Hippocampal formation (tissue), 2 donors: ENCODE measurements around the gene MRPS35.
"Not testable (repeated sequence)": the region's sequence is repeated elsewhere in the genome, so short reads cannot be mapped to it uniquely, and the experiment has no call there.

Experiments
- DNase-seq, 2 donors: peaks; one replicate each; lab custom pipeline; 2025; lab: John Stamatoyannopoulos, UW

The MRPS35 gene

DNA sequence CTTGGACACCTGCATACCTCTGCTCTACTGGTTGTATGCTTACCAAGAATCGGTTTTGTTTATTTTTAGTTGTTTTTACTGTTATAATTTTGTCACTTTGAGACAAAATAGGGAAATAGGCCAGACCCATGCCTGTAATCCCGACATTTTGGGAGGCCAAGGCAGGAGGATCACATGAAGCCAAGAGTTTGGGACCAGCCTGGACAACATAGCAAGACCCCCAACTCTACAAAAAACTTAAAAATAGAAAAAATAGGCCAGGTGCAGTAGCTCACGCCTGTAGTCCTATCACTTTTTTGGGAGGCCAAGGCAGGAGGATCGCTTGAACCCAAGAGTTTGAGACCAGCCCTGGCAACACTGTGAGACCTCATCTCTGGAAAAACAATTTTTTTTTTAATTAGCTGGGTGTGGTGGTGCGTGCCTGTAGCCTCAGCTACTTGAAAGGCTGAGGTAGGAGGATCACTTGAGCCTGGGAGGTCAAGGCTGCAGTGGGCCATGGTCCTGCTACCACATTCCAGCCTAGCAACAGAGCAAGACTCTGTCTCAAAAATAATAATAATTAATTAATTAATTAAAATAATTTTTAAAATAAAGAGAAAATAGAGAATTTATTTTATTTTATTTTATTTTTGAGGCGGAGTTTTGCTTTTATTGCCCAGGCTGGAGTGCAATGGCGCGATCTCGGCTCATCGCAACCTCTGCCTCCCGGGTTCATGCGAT is 1.3 kb upstream of the MRPS35 start:
- no peak for DNase-seq

DNA sequence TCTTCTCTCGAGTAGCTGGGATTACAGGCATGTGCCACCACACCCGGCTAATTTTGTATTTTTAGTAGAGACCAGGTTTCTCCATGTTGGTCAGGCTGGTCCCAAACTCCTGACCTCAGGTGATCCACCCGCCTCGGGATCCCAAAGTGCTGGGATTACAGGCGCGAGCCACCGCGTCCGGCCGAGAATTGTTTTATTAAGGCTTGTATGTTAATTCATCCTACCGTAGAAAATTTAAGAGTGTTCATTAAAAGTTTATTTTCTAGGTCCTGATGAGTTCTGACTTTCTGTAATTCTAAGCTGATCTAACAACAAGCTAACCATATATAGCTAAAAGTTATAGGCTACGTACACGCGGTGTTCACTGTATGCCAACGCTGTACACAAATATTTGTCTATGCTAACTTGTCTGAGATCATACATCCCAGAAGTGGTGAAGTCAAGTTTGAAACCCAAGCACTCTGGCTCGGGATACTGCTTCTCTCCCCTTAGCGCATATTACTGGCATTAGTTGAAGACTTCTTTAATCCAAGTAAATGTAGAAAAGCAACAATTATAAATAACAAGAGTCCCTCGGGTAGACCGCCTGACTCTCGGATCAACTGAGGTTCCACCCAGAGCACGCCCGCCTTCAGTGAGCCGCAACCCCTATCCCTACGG is 570 bp upstream of the MRPS35 start:
- no peak for DNase-seq

DNA sequence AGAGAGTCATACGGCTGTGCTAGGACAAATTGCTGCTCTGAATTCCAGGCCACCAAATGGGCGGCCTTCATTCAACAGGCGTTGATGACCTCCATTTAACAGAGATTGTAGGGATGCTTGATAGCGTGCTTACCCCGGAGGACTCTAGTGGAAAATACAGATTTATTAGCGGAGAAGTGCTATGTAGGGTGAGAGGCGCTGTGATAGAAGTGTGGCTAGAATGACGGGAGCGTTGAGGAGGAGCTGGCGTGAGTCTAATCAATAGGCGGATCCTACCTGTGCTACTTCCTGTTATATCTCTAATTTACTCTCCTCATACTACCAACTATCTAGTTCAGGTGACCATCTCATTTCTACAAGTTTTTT is 668 bp downstream of the MRPS35 start:
- DNase-seq: no peak

DNA sequence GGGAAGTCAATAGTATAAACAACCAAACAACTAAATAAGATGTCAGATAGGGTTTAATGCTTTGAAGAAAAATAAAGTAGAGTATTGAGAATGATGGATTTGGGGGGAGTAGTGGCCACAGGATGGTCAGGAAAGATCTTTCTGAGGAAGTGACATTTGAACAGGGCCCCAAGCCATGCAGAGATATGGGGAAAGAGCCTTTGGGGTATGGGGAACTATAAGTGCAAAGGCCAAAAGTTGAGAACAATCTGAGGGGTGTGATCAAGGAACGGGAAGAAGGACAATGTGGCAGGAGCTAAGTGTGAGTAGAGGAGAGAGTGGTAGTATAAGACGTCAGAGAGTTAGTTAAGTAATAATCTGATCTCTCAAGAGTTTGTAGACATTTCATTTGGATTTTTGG is 1.3 kb downstream of the MRPS35 start:
- DNase-seq: no peak

DNA sequence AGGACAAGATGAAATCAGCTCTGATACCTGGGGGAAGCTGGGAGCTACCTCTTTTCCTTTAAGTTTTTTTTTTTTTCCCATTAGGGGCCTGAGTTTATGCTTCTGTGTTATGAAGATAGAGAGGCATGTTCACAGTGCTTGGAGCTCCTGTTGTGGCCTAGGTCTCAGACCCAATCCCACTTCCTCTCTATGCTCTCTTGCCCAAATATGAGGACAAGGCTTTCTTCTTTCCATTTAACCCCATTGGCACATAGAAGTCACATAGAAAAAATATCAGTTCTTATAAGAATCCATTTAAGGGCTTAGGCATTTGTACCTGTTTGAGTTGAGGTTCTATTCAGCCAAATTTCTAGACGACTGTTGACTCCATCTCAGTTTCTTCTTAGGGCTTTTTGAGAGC is 12.6 kb downstream of the MRPS35 start:
- DNase-seq: no peak

- no peak for DNase-seq
Measured at GRCh38 chr12:27730097-27730588, 19.5 kb downstream of the MRPS35 start.

GRCh38 chr12:27732281-27732680 is 21.6 kb downstream of the MRPS35 start:
- DNase-seq: no peak

- no peak for DNase-seq
Measured at GRCh38 chr12:27733052-27733656, 22.5 kb downstream of the MRPS35 start.

- no peak for DNase-seq
Measured at GRCh38 chr12:27733791-27734190, 23.2 kb downstream of the MRPS35 start.

DNA sequence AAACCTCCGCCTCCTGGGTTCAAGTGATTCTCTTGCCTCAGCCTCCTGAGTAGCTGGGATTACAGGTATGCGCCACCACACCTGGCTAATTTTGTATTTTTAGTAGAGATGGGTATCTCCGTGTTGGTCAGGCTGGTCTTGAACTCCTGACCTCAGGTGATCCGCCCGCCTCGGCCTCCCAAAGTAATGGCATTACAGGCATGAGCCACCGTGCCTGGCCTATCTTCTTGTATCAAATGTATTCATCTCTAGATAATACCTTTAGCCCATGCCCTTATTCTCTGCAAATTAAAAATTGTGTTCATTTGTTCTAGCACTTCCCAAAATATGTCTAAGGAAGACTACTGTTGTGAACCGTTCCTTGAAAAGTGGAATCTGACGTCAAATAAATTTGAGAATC is 23.7 kb downstream of the MRPS35 start:
- not testable (repeated sequence) for DNase-seq

- DNase-seq: no peak
Measured at GRCh38 chr12:27743601-27744000, 33.0 kb downstream of the MRPS35 start.

DNA sequence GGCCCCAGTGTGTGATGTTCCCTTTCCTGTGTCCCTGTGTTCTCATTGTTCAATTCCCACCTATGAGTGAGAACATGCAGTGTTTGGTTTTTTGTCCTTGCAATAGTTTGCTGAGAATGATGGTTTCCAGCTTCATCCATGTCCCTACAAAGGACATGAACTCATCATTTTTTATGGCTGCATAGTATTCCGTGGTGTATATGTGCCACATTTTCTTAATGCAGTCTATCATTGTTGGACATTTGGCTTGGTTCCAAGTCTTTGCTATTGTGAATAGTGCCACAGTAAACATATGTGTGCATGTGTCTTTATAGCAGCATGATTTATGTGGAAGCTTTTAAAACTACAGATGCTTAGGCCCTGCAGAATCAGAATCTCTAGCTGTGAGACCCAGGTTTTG is 35.1 kb downstream of the MRPS35 start:
- DNase-seq: not testable (repeated sequence)

- DNase-seq: no peak
Measured at GRCh38 chr12:27747111-27747820, 36.6 kb downstream of the MRPS35 start.

DNA sequence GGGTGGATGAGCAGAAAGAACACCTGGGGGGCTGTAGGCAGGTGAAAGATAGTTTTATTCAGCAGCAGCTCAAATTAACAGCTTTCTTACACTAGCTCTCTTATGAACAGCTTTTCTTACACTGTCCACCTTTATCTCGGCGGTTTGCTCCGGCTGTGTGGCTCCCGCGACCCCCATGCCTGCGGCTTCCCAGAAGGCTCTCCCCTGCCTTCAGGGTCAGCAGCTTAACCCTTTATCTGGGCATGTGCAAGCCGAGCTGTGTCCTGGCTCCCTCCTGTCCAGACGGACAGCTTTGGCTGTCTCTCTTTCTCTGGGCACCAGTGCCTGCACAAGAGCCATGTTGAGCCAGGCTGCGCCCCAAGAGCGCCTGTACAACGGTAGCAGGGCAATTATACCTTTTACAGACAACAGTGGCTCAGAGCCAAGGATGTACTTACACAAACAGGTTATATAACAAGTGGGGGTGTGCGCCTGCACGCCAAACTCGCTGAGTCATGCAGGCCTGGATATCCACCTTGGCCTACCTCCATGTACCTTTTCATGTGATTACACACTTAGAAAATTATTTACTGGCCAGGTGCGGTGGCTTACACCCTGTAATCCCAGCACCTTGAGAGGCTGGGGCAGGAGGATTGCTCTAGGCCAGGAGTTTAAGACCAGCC is 40.9 kb downstream of the MRPS35 start:
- no peak for DNase-seq

- no peak for DNase-seq
Measured at GRCh38 chr12:27754795-27755194, 44.2 kb downstream of the MRPS35 start.

DNA sequence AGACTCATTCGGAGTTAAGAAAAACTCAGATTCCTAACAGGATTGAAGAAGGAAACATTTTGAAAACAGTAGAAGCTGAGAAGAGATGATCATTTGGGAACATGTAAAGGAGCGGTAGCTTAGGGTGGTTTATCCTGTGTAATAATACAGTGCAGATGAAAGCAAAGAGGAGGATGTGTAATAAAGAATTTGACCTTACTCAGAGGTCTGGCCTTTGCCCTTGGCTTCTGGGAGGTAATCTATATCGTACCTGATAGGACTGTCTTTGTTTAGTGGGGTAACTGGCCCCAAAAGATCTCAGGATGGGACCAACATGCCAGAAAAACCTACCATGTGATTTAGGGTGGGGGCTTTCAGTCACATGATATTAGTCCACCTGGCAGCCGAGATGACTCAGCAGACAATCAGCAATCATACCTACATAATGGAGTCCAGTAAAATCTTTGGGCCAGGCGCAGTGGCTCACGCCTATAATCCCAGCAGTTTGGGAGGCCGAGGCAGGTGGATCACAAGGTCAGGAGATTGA is 46.1 kb downstream of the MRPS35 start:
- no peak for DNase-seq

GRCh38 chr12:27762757-27763156 is 52.1 kb downstream of the MRPS35 start:
- DNase-seq: no peak

DNA sequence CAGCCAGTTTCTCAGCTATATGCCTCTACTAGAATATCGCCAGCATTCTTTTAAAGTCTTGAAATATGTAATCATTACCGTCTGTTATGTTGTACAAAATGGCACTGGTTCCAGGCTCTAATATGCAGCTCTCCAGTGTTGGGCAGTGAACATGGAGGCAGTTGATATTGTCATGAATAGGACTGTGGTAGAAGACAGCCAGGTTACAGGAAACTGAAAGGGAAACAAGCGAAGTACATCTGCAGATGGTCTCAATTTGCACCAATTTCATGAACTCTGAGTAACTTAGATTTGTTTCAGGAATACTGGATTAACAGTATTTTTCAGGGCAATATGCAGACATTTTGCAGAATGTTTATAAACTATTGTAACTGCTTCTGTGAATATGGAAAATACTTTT is 56.0 kb downstream of the MRPS35 start:
- no peak for DNase-seq

- DNase-seq: no peak
Measured at GRCh38 chr12:27769142-27769673, 58.6 kb downstream of the MRPS35 start.

GRCh38 chr12:27771481-27772327 is 61.1 kb downstream of the MRPS35 start:
- DNase-seq: no peak
